Stimulated activated CD8-positive, alpha-beta memory T cell treated with anti-CD3 and anti-CD28 coated beads, Interleukin-4, amount 100 ng/mL, for 48 hours (primary cell): Measurements from ENCODE around the gene DYRK4.

Source experiments
- DNase-seq: peaks from one replicate; pipeline ENCODE4 v3.0.0-alpha.2; 2020

DYRK4 gene

DNA sequence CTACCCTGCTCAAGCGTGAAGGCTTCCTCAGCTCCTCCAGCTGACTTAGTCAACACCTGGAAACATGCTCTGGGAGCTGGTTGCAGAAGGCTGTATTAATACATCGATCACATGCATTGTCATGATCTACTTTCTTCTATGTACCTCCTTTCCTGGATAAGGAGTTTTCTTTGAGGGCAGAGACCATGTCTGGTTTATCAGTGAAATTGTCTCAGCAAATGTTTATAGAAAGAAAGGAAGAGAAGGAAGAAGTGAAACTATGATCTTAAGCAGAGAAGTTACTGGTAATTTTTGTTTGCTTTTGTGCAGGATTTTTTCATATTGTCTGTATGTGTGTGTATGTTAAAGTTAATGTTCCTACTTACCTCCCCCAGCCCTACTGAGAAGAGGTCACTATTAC is 4.5 kb downstream of the DYRK4 start:
- DNase-seq: no peak

DNA sequence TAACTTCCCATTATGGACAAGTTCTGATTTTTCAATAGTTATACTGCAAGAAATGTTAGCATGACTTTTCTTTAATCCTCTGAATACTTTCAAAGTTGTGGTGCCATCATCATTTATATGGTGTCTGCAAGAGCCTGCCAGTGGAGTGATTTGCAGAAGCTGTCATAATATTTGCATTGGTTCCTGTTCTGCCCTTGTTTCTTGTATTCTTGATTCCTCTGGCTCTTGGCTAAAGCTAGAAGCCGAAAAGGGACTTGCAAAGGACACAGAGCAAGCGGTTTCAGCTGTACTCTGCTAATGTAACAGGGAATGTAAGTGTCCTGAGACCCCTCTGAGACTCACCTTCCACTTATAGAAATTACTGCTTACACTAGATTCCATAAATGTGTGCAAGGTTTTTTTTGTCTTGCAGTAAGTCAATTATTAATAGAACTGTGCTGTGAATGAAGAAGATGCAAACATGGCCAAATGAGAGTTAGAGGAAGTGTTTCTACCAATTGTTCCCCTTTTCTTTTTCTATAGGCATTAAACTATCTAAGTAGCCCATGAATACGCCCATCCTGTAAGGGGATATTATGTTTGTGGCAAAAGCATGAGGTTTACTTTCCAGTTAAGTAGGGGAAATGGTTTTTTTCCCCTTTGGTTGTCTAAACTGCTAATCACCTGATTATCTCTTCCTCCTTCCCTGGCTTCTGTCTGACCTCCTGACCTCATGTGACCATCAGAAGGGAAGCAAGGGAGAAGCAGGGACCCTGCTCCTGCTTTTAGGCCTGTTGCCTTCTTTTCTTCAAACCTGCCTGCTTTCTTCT is 5.3 kb downstream of the DYRK4 start:
- no peak for DNase-seq

DNA sequence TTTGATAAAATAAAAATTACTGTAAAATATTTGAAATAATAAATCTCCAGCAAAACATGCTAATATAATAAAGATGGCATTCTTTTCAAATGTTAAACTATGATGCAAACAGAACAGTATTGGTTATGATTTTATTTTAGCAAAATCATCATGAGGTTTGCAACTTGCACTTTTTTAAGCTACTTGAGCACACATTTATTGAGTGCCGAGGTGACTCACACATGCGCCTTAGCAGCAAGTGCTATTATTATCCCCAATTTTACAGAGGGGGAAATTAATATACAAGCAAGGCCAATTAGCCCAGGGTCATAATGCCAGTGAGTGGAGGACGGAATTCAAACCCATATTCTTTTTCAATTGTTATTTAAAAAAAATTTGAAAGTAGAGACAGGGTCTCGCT is 7.3 kb downstream of the DYRK4 start:
- DNase-seq: no peak

- DNase-seq: no peak
These were observed 10.7 kb downstream of the DYRK4 start for GRCh38 chr12:4572680-4573079.

DNA sequence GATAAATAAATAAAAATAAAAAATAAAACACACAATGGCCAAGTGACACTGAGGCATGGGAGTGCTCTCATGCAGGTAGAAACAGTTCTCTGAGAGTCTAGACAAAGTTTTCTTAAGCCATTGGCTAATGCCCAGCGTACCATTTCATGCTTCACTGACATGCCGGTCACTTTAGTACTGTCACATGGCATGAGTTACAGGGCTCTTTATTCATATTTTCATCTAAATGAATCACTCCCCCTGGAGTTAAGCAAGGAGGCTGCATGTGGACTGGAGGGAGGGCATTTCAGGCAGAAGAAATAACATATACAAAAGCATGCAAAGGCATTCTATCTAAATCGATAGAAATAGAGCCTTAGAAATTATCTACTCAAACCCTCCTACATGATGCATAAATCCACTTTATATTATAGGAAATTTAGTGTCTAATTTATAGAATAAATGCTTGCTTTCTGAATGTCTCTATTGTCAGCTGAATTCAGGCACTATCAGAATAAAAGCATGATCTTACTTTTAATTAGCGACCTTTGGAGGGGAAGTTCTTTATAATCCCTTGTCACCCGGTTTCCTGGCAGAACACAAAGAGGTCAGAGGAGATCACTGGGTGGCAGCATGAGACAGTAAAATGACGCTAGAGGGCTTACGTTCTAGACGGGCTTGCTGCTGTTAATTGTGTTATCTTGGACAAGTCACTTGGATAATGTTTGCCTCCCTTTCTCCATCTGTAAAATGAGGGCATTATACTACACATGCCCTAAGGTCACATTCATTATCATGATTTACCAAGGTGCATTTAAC is 17.5 kb downstream of the DYRK4 start:
- no peak for DNase-seq

- DNase-seq: no peak
These were observed 18.3 kb downstream of the DYRK4 start for GRCh38 chr12:4580281-4580688.

DNA sequence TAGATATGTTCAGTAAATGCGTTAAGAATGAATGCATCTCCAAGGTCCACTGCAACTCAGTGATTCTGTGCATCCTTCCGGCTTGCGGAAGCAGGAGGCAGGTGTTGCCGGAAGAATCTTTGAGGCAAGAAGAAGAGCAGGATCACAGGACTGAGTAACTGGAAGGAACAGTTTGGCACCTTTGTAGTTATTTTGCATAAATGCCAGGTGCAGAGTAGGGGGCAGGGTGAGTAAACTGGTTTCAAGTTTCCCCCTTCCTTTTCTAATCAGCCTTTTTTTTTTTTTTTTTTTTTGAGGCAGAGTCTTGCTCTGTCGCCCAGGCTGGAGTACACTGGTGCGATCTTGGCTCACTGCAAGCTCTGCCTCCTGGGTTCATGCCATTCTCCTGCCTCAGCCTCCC is 22.3 kb downstream of the DYRK4 start:
- DNase-seq: no peak

- DNase-seq: peak; percentile 8
These were observed 22.9 kb downstream of the DYRK4 start for GRCh38 chr12:4584896-4585295.

DNA sequence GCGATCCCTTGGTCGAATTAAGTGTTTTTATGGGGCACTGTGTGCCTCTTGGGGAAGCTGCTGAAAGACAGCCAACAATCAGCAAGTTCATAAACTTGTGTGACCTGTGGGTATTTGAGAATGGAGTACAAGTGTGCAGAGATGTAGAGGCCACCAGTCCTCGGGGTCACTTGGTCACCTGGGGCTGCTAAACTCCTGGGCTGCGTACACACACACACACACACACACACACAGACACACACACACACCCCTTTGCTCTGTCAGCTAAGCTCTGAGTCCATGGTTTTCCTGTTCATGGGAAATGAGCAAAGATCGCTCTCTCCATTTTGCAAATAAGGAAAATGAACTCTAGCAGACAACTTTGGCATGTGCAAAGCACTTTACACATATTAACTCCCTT is 24.5 kb downstream of the DYRK4 start:
- DNase-seq: no peak

- DNase-seq: no peak
These were observed 25.1 kb downstream of the DYRK4 start for GRCh38 chr12:4587108-4587507.

DNA sequence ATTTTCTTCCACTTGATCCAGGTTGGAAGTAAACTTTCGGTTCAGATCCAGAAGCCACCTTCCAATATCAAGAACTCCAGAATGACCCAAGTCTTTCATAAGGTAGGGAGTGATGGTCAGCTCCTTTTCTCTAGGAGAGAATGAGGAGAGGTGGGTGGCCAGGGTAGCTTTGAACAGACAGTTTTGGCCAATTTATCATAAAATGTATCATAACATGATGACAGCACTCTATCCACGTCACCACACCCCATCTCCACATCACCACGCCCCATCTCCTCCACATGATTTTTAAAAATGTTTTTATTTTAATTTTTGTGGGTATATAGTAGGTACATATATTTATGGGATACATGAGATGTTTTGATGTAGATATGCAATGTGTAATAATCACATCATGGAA is 26.9 kb downstream of the DYRK4 start:
- DNase-seq: no peak

DNA sequence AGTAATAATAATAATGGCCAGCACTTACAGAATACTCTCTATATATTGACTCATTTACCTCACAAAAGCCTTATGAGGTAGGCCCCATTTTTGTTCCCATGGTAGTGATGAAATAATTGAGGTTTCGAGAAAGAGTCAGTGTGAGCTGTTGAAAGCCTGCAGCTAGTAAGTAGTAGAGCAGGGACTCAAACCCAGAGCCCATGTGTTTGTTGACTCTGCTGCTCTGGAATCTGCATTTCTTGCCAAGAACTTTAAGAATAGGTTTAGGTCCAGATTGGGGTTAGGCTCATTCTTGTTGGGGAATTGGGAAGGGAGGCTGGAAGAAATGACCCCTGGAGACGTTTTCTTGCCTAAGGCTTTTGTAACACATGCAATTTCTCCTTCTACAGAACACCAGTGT is 27.9 kb downstream of the DYRK4 start:
- DNase-seq: no peak

- DNase-seq: no peak
These were observed 29.2 kb downstream of the DYRK4 start for GRCh38 chr12:4591180-4591687.

DNA sequence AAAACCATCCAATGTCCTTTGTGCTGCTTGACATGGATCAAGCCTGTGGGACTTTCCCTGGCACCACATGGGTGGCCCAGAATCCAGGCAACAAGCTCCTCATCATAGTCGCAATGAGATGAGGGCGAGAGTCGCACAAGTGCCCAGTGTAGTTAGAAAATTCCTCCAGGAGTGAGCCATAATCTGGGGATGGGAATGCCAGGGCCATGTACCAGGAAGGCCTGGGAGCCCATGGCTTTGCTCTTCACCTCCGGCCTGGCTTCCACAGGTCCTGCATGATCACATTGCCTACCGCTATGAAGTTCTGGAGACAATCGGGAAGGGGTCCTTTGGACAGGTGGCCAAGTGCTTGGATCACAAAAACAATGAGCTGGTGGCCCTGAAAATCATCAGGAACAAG is 33.9 kb downstream of the DYRK4 start:
- DNase-seq: no peak

GRCh38 chr12:4603421-4603820 is 41.4 kb downstream of the DYRK4 start:
- no peak for DNase-seq

GRCh38 chr12:4603946-4604345 is 41.9 kb downstream of the DYRK4 start:
- DNase-seq: no peak

DNA sequence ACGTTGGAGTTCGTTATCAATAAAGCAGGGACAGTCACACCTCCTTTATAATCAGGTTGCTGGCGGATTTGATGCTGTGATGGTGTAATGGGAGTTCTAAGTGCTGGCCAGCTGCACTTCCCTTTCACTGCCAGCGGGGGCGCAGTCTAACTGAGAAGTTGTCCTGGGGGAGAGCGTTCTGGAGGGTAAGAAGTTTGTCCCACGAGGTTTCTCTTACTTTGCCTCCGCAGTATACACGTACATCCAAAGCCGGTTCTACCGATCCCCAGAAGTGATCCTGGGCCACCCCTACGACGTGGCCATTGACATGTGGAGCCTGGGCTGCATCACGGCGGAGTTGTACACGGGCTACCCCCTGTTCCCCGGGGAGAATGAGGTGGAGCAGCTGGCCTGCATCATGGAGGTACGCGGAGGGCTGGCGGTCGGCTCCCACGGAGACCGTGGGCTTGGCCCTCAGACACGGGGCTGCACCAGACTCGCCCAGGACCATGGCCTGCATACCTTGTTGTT is 42.7 kb downstream of the DYRK4 start:
- DNase-seq: peak; percentile 87

GRCh38 chr12:4607056-4607455 is 45.0 kb downstream of the DYRK4 start:
- DNase-seq: no peak

- DNase-seq: no peak
These were observed 47.1 kb downstream of the DYRK4 start for GRCh38 chr12:4609071-4609470.

DNA sequence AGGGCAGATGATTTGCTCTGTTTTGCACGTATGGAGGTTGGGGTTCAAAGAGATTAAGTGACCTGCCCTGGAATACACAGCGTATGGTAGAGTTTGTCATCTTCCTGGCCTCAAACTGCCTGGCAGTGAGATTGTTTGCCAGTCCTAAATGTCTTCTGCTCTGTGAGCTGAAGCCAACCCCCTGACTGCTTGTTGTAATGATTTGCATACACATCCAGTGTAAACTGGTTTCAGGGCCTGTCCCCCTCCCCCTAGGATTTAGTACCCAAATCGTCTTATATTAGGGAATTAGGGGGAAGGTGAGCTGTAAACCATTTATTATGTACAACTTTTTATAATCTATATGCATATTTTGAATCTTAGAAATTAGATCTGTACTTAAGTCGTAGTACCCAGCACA is 48.5 kb downstream of the DYRK4 start:
- DNase-seq: no peak

GRCh38 chr12:4615667-4616066 is 53.7 kb downstream of the DYRK4 start:
- no peak for DNase-seq

- DNase-seq: no peak
These were observed 59.5 kb downstream of the DYRK4 start for GRCh38 chr12:4621511-4621910.

- no peak for DNase-seq
These were observed 64.5 kb downstream of the DYRK4 start for GRCh38 chr12:4626543-4626942.

DNA sequence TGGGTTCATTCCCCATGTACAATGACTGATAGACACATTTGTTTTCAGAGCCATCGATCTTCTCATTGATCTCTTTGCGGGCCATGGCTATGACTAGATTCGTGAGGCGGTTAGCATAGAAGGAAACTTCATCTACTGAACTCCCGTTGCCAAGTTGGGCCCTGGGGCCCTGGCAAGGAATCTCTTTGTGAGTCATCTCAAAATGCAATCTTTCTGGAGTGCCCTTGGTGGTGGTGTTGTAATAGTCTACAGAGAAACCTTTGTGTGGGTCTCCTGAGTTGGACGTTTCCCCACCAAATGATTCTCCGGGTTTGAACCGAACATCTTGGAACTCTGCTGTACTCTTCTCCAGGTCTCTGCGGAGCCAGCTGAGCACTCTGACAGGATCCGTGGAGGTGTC is 66.4 kb downstream of the DYRK4 start:
- DNase-seq: no peak
